Stimulated activated CD8-positive, alpha-beta memory T cell treated with anti-CD3 and anti-CD28 coated beads, Interleukin-4, amount 100 ng/mL, for 4 hours (primary cell): ENCODE measurements around the gene KDM8.
A peak's percentile ranks its signal among the peaks of the same experiment; 100 is the strongest.

Experiments
- DNase-seq, 2 donors: peaks; one replicate each; pipeline ENCODE4 v3.0.0-alpha.2; 2020; ENCODE audit warnings: low read depth in 2 of 2, low spot score in 1 of 2

Gene KDM8

DNA sequence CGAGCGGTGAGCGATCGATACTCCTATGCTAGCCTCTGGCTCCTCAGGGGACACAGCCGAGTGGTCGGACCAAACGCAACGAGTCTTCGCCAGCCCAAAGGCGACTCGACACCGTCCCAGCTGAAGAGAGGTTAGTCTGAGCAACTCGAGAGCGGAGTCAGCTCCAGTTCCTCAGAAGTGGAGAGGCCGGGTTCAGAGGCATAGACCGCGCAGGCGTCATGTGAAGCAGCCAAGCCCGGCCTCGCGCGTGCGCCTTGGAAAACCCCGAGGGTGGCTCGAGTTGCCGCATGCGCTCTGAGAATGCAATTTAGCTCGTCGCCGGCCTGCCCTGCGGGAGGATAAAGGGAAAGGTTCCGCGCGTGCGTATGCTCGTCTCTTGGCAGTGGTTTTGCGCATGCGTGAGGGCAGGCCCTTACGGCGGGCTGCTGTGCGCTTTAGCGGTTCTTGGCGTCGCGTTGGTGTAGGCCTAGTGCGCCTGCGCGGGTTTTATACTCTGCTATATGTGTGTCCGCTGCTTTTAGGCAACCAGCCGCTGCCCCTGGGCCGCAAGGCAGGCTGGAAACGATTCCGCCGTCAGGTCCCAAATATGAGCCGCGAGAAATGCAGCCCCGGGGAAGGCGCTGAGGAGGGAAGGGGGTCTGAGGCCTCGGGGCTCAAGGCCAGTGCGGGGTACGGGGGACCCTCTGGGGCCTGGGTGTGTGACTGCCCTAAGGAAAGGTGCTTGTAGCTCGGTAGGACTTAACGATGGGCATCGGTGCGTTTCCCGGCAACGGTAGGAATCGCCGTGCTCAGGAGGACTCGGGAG lies at the start of gene KDM8:
Gene KDM8, plus strand, starts transcription at position 20 of the 805 bp plus-strand sequence. CDS start 6,598 bp downstream, outside the sequence.
- DNase-seq, result peak; percentile 98 to 100

DNA sequence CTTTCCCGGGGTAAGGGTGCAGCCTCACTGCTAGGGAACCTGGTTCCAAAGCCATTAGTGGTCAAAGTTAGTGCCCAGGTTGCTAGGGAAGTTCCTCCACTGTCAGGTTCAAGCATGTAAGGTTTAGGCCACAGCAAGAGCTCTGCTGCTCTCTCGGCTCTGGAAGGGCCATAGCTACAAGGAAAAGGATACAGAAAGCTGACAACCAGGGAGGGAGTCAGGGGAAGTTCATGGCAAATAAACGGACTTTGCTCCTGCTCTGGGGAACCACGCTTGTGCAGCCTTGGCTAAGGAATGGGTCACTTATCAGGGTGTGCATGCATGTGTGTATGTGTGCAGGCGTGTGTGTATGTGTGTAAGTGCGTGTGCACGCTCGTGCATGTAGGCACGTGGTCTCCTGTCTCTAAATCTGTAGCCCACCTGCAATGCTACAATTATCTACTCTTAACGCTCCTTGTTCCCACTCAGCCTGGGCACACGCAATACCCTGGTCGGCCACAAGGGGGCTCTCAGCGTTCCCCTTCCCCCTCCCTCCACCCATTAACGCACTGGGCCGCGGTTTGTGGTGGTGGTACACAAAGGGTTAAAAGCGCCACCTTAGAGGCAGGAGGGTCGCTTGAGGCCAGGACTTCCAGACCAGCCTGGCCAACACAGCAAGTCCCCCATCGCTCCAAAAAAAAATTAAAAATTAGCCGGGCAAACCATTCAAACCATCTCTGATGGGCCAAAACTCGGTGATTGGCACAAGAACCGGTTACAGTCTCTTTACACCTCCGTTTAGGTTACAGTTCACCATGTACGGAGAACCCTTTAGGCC lies 48.4 kb upstream of the KDM8 start:
- DNase-seq, result peak; percentile 36 to 59

DNA sequence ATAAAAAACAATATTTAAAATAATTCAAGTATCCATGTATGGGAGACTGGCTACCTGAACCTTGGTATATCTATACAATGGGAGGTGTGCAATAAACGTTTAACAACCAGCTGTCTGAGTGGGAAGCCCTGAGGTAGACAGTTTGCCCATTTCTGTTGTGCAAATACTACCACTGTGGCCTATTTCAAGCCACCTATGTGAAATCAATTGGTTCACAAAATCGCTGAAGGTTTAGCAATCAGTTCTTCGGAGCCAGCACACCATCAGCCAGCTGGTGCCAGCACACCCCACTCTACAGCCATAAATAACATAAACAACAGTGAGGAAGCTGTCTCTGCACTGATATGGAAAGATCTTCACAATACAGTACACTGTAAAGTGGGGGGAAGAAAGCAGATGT lies 46.7 kb upstream of the KDM8 start:
- DNase-seq, result no peak

DNA sequence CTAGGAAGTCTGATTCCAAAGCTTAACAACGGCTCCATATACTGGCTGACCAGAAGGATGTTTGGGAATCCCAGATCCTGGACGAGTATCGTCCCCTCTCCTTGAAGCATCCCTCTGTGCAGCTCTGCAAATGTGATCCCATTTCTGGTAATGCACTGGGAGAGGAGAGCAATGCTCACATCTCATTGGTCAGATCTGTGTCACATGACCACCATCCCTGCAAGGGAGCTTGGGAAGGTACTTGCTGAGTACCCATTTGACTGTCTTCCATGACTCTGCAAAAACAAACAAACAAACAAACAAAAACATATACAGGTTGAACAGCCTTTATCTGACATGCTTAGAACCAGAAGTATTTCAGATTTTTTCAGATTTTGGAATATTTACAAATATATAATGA lies 41.9 kb upstream of the KDM8 start:
- DNase-seq, result no peak

DNA sequence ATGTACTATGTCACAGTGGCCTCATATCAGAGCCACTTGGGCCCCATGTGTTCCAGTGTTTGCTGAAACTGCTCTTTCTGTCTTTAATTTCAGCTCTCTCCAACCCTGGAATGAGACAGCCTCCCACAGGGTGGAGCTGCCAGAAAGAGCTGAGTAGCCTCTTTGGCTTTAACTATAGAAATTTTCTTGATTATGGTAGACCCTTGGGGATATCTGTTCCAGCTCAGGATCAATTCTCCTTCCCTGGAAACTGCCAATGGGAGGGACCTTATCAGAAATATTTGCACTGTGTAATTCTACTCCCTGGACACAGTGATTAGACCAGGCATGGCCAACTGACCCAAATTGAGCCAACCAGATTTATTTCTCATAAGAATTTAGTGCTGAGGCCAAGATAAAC lies 39.0 kb upstream of the KDM8 start:
- DNase-seq, result no peak

DNA sequence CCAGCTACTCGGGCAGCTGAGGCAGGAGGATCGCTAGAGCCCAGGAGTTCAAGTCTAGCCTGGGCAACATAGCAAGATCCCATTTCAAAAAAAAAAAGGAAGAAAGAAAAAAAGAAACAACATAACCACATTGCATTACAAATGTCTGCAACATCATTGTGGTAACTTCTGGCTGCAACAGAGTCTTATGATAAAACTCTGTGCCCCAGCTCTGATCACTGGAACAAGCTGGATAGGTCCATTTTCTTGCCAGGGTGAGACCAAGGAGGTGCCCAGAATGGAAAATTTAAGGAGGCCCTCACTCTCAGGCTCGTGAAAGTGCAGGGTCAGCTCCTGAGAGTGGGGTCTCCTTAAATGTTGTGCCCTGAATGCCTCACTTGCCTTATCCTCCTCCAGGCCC lies 37.8 kb upstream of the KDM8 start:
- DNase-seq, result no peak

DNA sequence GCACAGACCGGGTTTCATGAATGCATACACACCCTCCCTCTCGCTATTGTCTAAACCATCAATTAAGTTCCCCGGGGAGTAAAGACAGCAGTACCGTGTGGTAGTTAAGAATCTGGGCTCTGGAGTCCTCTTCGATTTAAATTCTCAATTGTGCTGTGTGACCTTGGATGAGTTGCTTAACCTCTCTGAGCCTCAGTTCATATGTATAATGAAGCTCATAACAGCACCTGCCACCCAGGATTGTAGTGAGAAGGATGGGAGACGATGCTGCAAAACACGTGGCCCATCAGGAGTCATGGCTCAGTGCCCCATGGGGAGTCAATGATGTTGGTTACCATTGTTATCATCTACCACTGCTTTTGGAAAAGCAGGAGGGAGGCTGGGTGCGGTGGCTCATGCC lies 34.5 kb upstream of the KDM8 start:
- no peak for DNase-seq

DNA sequence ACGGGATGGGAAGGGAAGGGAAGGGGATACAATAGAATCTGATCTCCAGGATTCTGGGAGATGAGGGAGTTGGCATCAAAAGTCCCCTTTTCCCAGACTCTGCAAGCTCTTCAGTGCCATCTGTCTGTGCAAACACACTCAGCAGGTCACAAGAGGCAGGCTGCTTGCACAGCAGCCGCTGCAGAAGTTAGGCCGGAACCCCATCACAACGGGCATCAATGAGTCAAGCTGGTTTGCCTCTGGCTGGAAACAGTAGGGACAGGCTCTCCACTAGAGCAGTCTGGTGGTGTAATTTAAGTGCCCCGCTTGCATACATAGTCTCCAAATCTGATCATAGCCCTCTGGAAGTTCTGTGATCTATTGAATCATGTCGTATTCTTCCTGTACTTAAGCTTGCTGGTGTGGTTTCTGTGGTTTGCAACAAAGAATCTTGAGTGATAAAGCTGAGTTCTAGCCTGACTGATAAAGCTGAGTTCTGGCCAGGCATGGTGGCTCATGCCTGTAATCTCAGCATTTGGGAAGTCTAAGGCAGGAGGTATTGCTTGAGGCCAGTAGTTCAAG lies 33.7 kb upstream of the KDM8 start:
- DNase-seq, result peak; percentile 24 to 40

DNA sequence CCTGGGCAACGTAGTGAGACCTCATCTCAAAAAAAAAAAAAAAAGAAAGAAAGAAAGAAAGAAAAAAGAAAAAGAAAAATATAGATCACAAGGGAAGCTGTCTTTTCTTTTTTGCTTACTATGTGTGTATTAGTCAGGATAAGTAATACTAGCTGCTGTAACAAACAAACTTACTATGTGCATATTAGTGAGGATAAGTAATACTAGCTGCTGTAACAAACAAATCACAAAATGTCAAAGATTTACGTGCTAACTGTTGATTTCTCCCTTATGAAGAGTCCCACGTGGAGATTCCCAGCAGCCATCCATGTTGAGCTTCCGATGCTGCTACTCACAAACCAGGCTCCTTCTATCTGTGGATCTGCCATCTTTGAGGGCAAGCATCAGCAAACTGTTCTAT lies 31.7 kb upstream of the KDM8 start:
- no peak for DNase-seq

DNA sequence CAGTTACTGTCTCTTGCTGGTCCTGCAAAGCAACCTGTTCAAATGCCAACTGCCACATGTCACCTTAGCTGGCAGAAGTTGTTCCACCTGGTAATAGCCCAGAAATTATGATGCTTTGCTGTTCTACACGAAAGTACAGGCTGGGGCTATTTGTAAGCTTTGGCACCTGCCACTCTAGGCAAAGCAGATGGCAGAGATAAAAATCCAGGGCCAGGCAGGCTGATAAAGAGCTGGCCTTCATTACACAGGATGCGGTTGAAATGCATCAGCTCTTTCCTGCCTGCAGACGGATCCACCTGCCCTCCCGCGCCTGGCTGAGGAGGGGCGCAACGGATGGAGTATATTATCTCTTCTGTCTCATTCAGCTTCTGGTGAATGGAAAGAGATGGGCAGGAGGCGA lies 29.3 kb upstream of the KDM8 start:
- DNase-seq, result peak in 1 of 2 donors; percentile 4

DNA sequence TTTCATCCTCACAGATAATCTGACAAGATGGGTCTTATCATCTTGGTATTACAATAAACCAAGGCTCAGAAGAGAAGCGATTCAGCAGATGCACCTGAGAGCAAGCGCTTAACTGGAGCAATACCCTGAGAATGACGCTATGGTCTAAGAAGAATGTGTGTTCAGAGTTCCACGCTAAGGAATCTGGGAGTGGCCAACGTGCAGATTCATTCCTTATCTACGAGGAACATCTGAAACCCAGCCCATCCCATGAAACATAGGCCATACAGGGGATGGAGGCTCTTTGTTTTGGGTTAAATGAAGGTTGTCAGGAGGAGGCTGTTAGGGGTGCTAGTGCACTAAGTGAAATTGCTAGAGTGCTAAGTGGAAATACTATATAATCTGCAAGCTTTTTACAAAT lies 28.5 kb upstream of the KDM8 start:
- DNase-seq, result no peak

DNA sequence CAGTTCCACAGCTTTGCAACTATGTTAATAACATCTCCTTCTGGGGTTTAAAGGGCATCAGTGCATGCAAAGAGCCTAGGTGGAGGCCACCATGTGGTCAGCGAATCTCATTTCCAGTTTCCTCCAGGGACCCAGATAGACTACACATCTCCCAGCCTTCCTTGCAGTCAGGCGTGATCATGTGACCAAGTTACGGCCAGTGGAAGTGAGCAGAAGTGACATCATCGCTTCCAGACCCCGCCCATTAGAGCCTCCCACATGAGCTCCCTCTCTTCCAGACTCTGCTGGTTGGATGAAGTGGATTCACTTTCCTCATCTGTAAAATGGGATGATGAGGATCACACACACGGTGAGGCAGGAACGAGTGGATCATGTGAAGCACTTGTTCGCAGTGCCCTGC lies 27.4 kb upstream of the KDM8 start:
- DNase-seq, result no peak

DNA sequence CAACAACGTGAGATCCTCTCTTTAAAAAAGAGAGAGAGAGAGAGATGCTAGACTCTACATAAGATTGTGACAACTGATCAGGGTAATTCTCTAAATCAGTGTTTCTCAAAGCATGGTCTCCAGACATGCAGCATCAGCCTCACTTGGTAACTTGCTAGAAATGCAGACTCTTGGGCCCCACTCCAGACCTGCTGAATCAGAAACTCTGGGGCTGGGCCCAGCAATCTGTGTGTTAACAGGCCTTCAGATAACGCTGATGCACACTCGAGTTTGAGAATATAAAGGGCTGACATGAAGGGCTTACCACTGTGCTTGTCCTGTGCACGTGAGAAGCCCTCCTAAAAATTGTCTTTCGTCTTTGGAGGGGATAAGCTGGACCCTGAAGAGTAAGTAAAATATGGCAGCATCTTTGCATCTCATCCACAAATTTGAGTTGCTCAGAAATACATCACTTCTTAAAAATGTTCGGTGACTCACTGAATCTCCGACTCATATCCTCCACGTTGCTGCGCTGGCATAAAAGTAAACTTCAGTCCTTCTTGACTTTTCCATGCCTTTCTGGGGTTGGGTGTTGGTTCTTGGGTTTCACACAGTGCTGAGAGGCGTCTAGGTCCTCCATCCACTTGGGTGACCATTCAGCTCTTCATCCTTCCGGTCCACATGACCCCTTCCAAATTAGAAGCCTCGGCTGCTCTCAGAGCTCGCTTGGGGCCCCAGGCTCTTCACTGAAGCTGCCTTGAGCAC lies 26.1 kb upstream of the KDM8 start:
- DNase-seq, result peak in 1 of 2 donors; percentile 3

DNA sequence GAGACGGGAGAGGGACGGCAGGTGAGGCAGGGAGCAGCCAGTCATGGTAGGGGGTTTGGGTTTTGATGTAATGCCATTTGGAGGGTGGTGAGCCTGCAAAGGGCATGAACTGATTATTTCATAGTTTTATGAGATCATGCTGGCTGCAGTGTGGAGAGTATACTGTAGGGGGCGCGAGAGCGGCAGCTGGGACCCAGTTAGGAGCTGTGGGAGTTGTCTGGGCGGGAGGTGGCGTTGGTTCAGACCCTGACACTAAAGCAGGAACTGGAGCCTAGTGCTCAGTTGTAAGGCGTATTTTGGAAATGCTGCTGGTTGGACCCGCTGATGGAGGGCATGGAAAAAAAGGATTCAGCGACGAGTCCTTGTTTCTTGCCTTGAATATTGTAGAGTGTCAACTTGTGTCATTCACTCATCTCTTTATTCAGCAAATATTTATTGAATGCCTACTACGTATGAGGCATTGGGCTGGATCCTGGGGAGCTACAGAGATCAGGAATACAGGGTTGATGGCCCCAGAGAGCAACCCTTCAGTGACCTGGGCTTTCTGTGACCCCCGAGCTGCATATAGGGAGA lies 23.7 kb upstream of the KDM8 start:
- DNase-seq, result peak; percentile 70 to 83

DNA sequence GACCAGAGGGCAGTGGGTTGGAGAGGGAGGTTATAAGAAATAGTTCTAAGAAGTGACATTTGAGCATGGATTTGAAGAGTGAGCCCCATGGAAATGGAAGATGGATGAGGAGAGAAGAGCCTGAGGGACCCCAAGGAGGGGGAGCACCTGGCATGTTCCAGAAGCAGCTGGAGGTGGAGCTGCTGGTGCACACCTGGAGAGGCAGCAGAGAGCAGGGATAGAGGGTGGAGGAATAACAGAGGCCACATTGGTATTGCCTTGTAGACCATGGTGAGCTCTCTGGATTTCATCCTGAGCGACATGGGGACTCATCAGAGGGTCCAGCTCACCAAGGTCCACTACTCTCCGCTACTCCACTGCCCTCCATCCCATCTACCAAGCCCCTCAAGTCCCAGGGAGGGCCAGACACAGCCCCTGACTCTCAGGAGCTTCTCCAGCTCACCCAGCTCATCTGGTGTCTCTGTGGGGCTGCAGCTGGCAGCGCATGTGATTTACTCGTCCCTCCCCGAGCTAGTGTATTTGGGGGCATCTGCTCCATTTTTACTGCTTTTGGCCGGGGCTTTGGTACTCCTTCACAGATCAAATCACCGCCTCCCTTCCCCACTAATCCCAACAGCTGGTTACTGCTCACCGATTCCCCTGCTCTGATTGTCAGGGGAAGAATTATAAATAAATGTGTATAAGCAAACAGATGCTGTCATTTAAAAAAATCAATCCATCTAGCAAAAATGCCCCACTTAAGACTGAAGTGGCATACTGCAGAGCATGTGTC lies 22.1 kb upstream of the KDM8 start:
- no peak for DNase-seq

DNA sequence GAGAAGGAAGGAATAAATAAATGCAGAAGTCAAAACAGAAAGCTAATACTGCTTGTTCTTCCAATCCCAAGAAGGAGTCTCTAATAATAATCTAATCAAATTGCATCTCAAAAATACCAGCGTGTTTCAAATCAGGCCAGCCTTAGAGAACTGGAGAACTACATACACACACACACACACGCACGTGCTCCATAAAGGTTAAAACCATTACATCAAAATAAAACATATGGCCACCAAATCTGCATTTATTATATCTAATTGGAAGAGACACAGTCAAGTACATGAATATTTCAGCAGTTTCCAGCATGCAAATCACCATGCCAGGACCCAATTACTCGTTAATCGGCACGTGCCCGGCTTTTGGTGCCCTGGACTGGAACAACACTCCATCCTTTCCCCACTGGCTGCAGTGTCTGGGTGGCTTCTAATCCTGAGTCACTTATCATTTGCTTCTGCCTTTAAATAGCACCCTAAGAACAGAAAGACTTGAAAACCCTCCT lies 20.4 kb upstream of the KDM8 start:
- DNase-seq, result no peak

DNA sequence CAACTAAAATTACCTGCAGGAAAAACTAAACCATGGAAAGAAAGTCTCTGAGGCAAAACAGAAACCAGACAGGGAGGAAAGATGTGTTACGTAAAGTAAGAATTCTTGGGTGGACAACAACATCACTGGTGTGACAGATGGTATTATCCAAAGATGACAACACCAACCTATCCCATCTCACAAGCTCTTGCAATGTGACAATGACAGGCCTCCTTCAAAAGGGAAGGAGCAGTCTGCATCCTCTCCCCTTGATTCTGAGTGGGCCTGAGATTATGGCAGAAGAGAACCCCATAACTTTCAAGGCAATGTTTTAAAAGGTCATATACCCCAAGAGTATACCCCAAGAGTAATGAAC lies 17.6 kb upstream of the KDM8 start:
- no peak for DNase-seq

DNA sequence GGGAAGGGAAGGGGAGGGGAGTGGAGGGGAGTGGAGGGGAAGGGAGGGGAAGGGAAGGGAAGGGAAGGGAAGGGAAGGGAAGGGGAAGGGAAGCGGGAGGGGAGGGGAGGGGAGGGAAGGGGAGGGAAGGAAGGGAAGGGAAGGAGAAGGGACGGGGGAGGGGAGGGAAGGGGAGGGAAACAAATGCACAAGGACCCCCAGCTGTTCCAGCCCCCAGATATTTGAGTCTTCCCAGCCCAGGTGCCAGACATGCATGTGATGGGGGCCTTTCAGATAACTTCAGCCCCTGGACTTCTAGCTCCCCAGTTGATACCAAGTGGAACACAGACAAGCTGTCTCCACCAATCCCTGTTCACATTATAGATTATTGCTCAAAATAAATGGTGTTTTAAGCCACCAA lies 14.7 kb upstream of the KDM8 start:
- DNase-seq, result no peak

DNA sequence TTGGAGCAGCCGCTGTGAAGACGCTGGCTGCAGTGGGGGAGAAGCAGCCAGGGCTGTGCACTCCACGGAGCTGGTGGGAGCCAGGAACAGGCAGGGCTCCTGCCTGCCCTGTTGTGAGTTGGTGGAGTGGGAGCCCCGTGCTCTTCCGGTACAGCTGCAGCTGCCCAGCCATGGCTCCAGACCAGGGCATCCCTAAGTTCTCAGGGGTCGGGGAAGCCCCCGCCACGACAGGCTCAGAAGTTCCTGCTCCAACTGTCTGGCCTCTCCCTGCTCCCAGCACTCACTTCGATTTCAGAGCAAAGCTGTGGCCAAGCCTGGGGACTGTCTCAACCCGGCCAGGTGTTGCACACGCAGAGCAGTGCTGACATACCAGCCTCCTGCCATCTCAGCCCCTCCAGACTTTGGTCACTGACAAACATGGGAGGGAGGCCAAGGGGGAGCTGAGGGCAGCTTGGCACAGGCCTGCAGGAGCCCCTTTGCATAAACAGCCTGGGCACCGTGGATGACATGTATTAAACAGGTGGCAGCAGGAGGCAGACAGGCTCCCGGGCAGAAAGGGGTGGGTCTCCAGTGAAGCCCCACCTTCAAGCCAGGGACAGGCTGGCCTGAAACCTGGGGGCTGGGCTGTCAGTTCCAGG lies 13.9 kb upstream of the KDM8 start:
- DNase-seq, result no peak
